Right lobe of liver (tissue), 6 donors: ENCODE results near the gene PGAP1. TPM values are rescaled to one million over a fixed set of nuclear protein-coding genes. Genes with fewer than 3 reads are reported as not detected.

ENCODE experiments used
- ATAC-seq, 4 donors: fragments of 200-7000 bp; cut with Tn5 transposase; one replicate each; pipeline ENCODE4 v1.9.1; 2020; ENCODE audit warnings: mild to moderate bottlenecking in 4 of 4, moderate library complexity in 4 of 4
- DNase-seq, 3 donors: peaks; one replicate each; pipeline ENCODE4 v3.0.0-alpha.2; 2020
- H3K27ac ChIP-seq, 3 donors: fragments of 200-600 bp; one replicate each; pipeline ENCODE4 v1.8.0; 2022
- H3K27me3 ChIP-seq, 2 donors: fragments of 200-600 bp; one replicate each; pipeline ENCODE4 v1.8.0; 2022
- H3K36me3 ChIP-seq, 4 donors: fragments of 200-600 bp; sonication (generic) in 1 of 4; one replicate each; pipeline versions ENCODE4 v1.5.1 to v1.8.0; 2017 to 2022; ENCODE audit warnings: control low read depth in 1 of 4
- H3K4me1 ChIP-seq, 4 donors: fragments of 200-600 bp; sonication (generic) in 1 of 4; one replicate each; pipeline versions ENCODE4 v1.5.1 to v1.8.0; 2017 to 2022; ENCODE audit warnings: control low read depth in 1 of 4
- H3K4me3 ChIP-seq, 3 donors: fragments of 200-600 bp; one replicate each; pipeline ENCODE4 v1.8.0; 2022
- H3K9me3 ChIP-seq, 4 donors: fragments of 200-600 bp; sonication (generic) in 1 of 4; one replicate each; pipeline versions ENCODE4 v1.5.1 to v1.8.0; 2017 to 2022; ENCODE audit warnings: control low read depth in 1 of 4
- POLR2A ChIP-seq: fragments of 450-650 bp; IDR thresholded peaks from one replicate; pipeline ENCODE4 v1.6.1; 2017; ENCODE audit warnings: antibody characterized with exemption, mild to moderate bottlenecking
- WGBS: methylation state at CpG from one replicate; pipeline ENCODE4 v1.1.6; 2018; ENCODE audit warnings: low coverage, low lambda C conversion rate; ENCODE audit not compliant: insufficient coverage; ENCODE audit errors: missing lambda C conversion rate; 5-methylcytosine and 5-hydroxymethylcytosine counted together
- intact Hi-C, 2 donors: fragments of 100-400 bp; cut with DNase I; formaldehyde crosslinking; loops; one replicate each; pipeline versions ENCODE4 v1.11.2 to v1.14.1; 2022
- total RNA-seq, 6 experiments: library from RNA; depleted of rRNA in 2 of 6; stranded (reverse); fragments of >200 nt in 2 of 6; fragmentation: NEBNext Ultra II Directional in 3 of 6; extraction: Animal tissue kit (Norgen Biotek cat#: 25700) in 3 of 6; gene quantifications; one replicate each; pipeline versions ENCODE4 v1.1.0 to v1.2.4, GENCODE V29; 2016 to 2023
- TF ChIP-seq, protein P1 (sequence below), 4 donors: fragments of 200-600 bp in 3 of 4; fragments of 450-650 bp in 1 of 4; IDR thresholded peaks; one replicate each; pipeline versions ENCODE4 v1.5.1 to v1.8.0; 2016 to 2022; ENCODE audit warnings: antibody characterized with exemption in 4 of 4, mild to moderate bottlenecking in 2 of 4
- donor health status: DM: no; HTN: yes; CAD: no.
- donor health status: DM: no; HTN: no; CAD: no.
- donor health status: DM: no; HTN: no; CAD: no.
- donor health status: DM: no; HTN: yes; CAD: no.
- donor health status: DM: no; HTN: yes; CAD: no.

The PGAP1 gene
- total RNA-seq, 6 experiments from 2014 or later: 2.2 to 4.2 (median 3.5) TPM

- 94% methylated on average over 3 of the region's 3 CpGs for WGBS
- DNase-seq: no peak
- Histone ChIP-seq H3K4me3 (no peak overlapping the region), H3K9me3 (no peaks in the 10 kb centered on the region), H3K27ac (no peak overlapping the region), H3K4me1 (no peaks in the 10 kb centered on the region), H3K36me3 (no peaks in the 10 kb centered on the region), H3K27me3 (no peaks in the 10 kb centered on the region)
- TF ChIP-seq, protein P1, sequence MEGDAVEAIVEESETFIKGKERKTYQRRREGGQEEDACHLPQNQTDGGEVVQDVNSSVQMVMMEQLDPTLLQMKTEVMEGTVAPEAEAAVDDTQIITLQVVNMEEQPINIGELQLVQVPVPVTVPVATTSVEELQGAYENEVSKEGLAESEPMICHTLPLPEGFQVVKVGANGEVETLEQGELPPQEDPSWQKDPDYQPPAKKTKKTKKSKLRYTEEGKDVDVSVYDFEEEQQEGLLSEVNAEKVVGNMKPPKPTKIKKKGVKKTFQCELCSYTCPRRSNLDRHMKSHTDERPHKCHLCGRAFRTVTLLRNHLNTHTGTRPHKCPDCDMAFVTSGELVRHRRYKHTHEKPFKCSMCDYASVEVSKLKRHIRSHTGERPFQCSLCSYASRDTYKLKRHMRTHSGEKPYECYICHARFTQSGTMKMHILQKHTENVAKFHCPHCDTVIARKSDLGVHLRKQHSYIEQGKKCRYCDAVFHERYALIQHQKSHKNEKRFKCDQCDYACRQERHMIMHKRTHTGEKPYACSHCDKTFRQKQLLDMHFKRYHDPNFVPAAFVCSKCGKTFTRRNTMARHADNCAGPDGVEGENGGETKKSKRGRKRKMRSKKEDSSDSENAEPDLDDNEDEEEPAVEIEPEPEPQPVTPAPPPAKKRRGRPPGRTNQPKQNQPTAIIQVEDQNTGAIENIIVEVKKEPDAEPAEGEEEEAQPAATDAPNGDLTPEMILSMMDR (IDR thresholded peaks at IDR 0.05): no peak
- TF ChIP-seq POLR2A: no peak
- intact Hi-C loops: no loop called here
- no peak for ATAC-seq
Measured at GRCh38 chr2:196902828-196903227, 23.7 kb downstream of the PGAP1 start.

- intact Hi-C loops: no loop called here
- TF ChIP-seq, protein P1 (IDR thresholded peaks at IDR 0.05): no peak
- no peak for TF ChIP-seq POLR2A
- Histone ChIP-seq H3K4me1 (no peaks in the 10 kb centered on the region), H3K9me3 (no peaks in the 10 kb centered on the region), H3K4me3 (no peak overlapping the region), H3K27me3 (no peaks in the 10 kb centered on the region), H3K36me3 (peaks cover 0 to 3% (median 0%) of the 10 kb centered on the region in 4 donors), H3K27ac (no peak overlapping the region)
- 92% methylated on average over 6 of the region's 6 CpGs for WGBS
- DNase-seq (no peak), ATAC-seq (no peak)
Measured at GRCh38 chr2:196900843-196901242, 25.7 kb downstream of the PGAP1 start.

DNA sequence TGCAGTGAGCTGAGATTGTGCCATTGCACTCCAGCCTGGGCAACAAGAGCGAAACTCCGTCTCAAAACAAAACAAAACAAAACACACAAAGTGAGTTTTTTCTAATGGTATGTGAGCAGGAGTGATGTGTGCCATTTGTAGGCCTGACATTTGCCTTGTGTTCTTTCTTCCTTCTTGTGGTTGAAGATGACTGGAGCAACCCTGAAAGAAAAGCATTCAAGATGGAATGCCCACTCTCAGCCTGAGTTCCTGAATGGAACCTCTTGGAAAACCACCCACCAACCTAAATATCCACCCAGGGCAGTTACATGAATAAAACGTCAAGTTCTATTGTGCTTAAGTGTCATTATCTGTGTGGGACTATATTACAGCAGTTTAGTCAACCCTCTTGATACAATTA is 26.5 kb downstream of the PGAP1 start:
- intact Hi-C loops: no loop called here
- 100% methylated on average over 3 of the region's 3 CpGs for WGBS
- Histone ChIP-seq H3K4me3 (no peak overlapping the region), H3K4me1 (no peaks in the 10 kb centered on the region), H3K36me3 (peaks cover 0 to 3% (median 0%) of the 10 kb centered on the region in 4 donors), H3K27me3 (no peaks in the 10 kb centered on the region), H3K9me3 (no peaks in the 10 kb centered on the region), H3K27ac (no peak overlapping the region)
- TF ChIP-seq, protein P1 (IDR thresholded peaks at IDR 0.05): no peak
- no peak for TF ChIP-seq POLR2A
- no peak for DNase-seq
- ATAC-seq: no peak

DNA sequence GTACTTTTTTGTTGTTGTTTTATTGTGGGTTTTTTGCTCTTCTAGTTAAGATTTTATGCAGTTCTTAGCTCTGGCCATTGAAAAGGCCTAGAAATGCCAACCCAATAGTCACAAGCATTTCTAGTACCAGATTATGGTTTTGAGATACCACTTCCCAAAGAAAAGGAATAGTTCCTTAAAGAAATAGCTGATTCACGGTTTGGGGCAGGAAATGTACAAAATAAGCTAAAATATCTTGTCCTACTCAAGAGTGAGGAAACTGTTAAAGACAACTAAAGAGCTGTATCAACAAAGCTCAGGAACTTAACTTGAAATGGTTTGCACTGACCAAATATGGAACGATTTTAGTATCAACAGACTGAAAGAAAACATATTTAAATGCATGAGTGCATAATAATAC is 35.4 kb downstream of the PGAP1 start:
- H3K27ac ChIP-seq: no peak overlapping the region
- peak in 1 of 4 donors; percentile 19 for ATAC-seq
- 72% methylated on average over 2 of the region's 2 CpGs for WGBS
- no peaks in the 10 kb centered on the region for H3K4me1 ChIP-seq
- no peaks in the 10 kb centered on the region for H3K36me3 ChIP-seq
- H3K4me3 ChIP-seq: no peak overlapping the region
- no peaks in the 10 kb centered on the region for H3K9me3 ChIP-seq
- no peak for DNase-seq
- no peaks in the 10 kb centered on the region for H3K27me3 ChIP-seq
- intact Hi-C loops: no loop called here
- TF ChIP-seq, protein P1 (IDR thresholded peaks at IDR 0.05): no peak
- TF ChIP-seq POLR2A: no peak

DNA sequence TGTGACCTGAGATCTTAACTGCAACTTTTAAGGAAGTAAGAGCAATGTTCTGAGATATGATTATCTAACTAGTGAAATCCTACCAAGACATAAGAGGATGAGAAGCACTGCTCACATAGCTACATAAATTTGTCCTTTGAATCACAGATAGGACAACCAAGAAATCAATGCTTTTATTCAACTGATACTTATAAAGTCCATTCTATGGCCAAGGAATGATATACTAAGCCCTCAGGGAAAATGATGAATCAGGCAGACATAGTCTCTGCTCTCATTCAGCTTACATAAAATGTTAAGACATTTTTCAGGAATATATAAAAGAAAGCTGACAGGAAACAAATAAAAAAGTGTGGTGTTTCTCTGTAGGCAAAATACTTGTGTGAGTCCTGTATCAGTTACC is 39.1 kb downstream of the PGAP1 start:
- no peaks in the 10 kb centered on the region for H3K9me3 ChIP-seq
- TF ChIP-seq, protein P1 (IDR thresholded peaks at IDR 0.05): no peak
- no peak overlapping the region for H3K27ac ChIP-seq
- DNase-seq (no peak), ATAC-seq (no peak)
- no peaks in the 10 kb centered on the region for H3K27me3 ChIP-seq
- intact Hi-C loops: no loop called here
- no peak overlapping the region for H3K4me3 ChIP-seq
- H3K36me3 ChIP-seq: no peaks in the 10 kb centered on the region
- no peaks in the 10 kb centered on the region for H3K4me1 ChIP-seq
